ENCODE measurements around the gene VSTM1.
"Not testable (repeated sequence)": the region's sequence is repeated elsewhere in the genome, so short reads cannot be mapped to it uniquely, and the experiment has no call there.

VSTM1 gene, protein sequence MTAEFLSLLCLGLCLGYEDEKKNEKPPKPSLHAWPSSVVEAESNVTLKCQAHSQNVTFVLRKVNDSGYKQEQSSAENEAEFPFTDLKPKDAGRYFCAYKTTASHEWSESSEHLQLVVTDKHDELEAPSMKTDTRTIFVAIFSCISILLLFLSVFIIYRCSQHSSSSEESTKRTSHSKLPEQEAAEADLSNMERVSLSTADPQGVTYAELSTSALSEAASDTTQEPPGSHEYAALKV

DNA sequence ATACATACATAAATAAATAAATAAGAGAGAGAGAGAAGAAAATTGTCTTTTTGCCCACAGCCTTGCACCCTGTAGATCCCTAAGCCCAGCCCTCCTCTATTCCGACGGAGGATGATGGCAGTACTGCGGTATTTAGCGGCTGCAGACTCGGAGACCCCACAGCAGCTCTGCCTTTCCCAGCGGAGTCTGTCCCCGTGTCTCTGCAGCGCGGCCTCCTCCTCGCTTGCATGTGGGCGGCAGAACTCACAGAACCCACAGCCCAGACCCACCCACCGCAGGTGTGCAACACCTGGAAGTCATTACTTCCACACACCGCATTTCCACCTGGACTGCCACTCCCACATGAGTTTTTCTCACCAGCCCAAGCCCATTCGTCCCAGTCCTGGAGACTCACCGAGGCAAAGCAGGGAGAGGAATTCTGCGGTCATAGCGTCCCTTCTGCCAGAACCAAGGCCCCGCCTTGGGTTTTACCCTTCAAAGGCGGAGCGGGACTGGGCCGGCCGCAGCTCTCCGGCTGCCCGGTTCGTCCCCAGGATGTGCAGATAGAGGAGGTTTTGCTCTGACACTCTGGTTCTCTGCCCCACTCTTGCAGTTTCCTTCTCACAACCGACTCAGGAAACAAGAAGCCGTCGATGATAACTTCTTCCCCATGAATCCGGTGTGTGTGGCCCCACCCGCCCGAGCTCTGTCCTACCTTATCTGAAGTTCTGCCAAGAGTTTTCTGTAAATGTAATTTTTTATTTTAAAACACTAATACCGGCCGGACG is at the start of gene VSTM1:
Gene VSTM1 (minus strand): TSS at position 548 of the 767 bp plus-strand sequence. CDS start 120 bp downstream, at position 428.
- no peak for DNase-seq

DNA sequence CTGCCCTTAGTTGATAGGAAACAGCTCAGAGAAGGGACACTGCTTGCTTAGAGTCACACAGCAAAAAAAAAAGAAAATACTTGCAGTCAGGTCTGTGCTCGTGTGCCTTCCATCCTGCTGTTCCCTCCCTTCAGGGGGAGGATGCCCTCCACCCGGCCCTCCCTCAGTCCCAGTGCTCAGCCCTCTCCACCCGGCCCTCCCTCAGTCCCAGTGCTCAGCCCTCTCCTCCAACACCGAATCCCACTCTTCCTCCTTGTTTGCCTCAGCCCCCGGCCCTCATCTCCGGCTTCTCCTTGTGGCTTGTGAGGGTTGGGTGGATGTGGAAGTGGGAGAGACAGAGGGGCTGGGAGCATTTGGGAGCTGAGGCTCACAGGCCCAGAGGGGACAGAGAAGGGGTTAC is 46.0 kb upstream of the VSTM1 start:
- no peak for DNase-seq

DNA sequence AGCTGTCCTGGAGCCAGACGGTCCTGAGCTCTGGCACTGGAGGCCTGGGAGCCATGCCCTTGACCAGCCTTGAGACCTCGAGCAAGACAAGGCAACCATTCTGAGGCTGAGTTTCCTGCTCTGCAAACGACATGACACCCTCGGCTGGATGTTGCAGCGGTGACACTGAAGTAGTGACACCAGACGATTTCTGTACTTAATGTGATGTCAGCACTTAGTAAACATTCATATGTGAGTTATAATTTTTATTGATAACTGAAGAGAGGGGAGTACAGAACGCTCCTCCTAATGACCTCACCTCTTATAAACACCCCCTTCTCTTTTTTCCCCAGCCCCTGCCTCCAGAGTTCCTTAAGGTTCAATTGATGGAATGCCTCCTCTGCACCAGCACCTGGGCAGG is 44.8 kb upstream of the VSTM1 start:
- DNase-seq = no peak

DNA sequence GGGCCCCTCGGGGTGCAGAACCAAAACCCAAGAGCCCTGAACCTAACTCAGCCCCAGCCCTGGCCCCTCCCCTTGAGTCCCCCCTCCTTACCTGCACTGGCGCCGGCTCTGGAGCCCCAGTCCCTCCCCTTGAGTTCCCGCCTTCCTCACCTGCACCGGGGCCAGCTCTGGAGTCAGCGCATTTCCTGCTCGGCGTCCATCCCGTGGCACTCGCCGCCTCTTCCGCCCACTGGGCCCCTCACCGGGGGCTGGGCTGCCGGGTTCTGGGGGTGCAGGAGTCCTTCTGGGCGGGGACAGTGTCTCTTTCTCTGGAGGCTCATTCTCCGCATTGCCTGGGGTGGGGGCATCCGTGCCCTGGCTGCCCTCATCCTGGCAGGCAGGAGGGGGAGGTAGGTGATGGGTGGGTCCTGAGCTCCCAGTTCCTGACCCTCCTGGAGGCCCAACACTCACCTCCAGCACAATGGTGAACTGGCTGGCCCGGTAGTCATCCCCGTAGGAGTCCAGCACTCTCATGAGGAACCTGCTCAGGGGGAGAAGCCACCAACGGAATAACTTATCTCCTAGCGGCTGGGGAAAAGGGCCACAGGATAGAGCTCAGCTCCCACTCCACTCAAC is 44.3 kb upstream of the VSTM1 start:
- no peak for DNase-seq

DNA sequence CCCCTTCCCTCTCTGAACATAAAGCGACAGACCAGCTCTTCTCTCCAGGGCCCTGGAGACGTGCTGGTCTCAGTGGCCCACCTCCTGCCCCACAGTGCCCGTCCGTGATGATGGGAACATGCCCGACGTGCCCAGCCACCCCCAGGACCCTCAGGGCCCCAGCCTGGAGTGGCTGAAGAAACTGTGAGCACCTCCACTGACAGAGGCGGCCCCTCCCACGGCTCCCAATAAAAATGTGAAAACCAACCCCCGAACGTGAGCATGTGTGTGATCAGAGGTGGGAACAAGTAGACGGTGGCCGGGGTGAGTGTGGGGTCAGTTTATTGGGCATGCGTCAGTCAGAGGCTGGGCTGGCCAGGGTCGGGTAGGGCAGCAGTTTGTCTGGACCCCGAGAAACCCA is 43.0 kb upstream of the VSTM1 start:
- DNase-seq = no peak

DNA sequence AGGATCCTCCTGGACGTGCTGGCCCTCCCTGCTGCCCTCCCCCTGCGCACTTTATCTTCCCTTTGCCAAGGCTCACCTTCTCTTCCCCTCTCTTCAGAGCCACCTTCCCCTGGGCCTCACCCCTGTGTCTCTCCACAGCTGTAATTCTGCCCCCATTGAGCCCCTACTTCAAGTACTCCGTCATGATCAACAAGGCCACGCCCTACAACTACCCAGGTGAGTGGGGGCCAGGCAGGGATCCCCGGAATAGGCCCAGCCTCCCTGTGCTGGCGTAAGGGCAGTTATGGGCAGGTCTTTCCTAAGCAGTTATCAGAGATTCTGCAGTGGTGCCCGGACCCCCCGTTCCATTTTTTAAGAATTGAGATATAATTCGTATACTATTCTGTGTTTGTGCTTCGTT is 42.1 kb upstream of the VSTM1 start:
- no peak for DNase-seq

DNA sequence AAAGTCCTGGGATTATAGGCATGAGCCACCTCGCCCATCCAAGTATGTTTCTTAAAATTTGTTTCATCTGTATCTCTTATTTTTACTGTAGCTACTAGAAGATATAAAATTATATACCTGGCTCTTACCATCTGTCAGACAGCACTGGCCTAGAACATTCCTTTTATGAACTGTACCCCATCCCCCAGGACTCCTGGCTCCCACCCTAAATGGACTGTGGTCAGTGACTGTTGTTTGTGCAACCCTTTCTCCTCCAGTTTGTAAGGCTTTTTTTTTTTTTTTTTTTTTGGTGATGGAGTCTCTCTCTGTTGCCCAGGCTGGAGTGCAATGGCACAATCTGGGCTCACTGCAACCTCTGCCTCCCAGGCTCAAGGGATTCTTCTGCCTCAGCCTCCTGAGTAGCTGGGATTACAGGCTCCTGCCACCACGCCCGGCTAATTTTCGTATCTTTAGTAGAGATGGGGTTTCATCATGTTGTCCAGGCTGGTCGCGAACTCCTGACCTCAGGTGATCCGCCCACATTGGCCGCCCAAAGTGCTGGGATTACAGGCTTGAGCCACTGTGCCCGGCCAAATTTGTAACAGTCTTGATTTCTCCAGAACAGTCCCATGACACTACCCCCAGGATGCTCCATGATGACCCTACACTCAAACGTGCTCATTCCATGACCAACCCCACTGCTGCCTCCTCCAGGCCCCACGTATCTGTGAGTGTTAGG is 41.5 kb upstream of the VSTM1 start:
- DNase-seq = no peak

DNA sequence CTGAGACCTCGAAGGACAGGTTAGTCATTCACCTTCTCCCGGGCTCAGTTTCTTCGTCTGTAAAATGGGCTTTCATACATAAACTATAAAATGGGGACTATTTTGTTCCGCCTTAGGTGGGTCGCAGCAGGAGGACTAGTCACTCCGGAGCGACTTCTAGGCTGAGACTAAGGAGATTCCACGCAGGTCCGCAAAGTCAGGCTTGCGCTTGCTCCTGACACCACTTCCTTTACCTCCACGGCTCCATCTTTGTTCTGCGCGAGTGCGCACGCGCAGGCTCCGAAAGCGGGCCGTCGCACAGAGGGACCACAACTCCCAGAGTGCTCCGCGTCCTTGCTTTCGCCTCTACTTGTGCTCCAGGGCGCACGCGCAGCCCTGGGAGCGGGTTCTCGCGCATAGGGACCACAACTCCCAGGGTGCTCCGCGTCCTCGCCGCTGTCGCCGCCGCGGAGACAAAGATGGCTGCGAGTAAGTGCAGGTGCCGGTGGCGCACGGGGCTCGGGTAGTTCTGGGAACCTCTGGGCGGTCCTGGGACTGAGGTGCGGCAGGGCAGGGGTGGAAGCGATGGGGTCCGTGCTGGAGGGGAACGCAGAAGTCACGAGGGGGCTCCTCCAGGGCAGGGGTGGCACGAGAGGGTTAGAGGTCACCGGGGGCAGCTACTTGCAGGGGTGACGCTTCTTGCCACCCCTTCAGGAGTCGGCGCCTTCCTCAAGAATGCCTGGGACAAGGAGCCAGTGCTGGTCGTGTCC is 38.9 kb upstream of the VSTM1 start, which contains the start of gene NDUFA3:
Gene NDUFA3 (plus strand): TSS at position 435 of the 749 bp plus-strand sequence. CDS start 24 bp downstream, at position 459.
- DNase-seq = peak; percentile 98

DNA sequence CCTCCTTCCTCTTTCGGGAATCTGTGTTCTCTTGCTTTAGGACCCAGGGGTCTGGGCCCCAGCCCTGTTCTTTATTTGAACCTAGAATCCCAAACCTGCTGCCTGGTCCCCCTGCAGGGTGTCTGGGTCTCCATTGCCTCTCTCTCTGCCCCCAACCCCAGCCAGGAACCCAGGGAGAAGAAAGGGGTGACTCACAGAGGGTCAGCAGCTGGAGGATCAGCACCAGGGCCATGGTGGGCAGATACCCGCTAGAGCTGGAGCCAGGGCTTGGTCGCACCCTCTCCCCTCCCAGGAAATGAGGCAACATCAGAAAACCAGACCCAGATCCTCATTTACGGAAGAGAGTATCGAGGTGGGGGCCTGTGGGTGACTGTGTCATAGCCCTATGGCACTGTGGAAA is 36.9 kb upstream of the VSTM1 start, which contains the start of gene OSCAR:
Gene OSCAR (minus strand): TSS at position 243 of the 400 bp plus-strand sequence. CDS start 11 bp downstream, at position 232.
- DNase-seq = no peak

DNA sequence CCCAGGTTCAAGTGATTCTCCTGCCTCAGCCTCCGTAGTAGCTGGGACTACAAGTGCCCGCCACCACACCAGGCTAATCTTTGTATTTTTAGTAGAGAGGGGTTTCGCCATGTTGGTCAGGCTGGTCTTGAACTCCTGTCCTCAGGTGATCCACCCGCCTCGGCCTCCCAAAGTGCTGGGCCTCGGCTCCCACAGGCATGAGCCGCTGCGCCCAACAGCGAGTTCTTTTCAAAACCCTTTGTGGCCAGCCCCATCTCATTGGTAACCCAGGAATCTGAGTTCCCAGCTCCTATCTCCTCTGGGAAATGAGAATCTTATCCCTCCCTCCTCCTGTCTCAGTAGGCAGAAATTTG is 36.2 kb upstream of the VSTM1 start:
- DNase-seq = not testable (repeated sequence)

DNA sequence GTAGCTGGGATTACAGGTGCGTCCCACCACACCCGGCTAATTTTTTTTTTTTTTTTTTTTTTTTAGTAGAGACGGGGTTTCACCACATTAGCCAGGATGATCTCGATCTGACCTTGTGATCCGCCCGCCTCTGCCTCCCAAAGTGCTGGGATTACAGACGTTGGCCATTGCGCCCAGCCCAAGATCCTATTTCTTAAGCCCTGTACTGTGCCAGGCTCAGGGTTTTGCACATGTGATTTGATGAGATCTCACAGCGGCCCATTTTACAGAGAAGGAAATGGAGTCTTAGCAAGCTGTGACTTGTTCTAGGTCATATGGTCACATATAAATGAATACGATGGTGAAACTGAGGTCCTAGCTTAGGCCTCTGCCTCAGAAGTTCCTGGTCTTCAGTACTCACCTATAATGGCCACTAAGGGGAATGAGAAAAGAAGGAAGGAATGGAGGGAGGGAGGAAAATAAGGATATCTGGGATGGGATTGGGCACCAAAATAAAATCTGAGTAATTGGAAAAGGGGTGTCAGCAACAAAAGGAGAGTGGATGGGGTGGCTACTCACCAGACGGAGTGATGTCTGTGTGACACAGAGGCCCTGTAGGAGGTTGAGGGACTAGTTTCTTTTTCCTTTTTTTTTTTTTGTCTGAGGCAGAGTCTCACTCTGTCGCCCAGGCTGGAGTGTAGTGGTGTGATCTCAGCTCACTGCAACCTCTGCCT is 35.6 kb upstream of the VSTM1 start:
- DNase-seq = no peak

DNA sequence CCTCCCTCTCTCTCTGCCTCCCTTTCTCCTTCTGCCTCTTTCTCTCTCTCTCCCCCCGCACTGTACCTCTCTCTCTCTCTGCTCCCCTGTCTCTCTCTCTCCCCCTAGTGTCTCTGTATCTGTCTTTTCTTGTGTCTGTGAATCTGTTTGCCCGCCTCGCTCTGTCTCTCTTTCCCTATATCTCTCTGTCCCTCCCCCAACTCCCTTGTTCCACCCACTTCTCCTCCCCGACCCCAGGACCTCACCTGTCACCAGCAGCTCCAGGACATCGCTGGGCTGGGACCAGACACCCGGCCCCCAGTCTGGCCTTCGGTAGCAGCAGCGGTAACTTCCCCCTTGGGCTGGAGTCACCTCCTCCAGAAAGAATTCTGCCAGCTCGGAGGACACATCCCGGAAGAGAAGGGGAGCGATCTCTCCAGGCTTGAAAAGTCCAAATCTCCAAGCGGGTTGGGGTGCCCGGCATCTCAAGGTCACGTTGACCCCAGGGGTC is 33.0 kb upstream of the VSTM1 start:
- DNase-seq = peak; percentile 47

DNA sequence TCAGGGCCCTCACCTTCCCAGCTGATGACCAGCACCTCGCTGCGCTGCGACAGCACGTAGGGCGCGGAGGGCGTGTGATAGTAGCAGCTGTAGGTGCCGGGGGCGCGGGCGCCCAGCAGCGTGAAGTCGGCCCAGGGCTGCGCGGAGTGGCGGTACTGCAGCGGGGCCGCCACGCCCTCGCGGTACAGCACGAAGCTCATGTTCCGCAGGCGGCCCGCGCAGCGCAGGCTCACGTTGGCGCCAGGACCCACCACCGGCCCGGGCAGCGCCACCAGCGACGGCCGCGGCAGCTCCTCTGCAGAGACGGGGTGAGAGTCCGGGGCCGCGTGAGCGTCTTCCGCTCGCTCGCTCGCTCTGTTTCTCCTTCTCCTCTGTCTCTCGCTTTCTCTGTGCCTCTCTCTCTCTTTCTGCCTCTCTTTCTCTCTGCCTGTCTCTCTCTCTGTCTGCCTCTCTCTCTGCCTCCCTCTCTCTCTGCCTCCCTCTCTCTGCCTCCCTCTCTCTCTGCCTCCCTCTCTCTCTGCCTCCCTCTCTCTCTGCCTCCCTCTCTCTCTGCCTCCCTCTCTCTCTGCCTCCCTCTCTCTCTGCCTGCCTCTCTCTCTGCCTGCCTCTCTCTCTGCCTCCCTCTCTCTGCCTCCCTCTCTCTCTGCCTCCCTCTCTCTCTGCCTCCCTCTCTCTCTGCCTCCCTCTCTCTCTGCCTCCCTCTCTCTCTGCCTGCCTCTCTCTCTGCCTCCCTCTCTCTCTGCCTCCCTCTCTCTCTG is 32.3 kb upstream of the VSTM1 start:
- DNase-seq = peak; percentile 15

DNA sequence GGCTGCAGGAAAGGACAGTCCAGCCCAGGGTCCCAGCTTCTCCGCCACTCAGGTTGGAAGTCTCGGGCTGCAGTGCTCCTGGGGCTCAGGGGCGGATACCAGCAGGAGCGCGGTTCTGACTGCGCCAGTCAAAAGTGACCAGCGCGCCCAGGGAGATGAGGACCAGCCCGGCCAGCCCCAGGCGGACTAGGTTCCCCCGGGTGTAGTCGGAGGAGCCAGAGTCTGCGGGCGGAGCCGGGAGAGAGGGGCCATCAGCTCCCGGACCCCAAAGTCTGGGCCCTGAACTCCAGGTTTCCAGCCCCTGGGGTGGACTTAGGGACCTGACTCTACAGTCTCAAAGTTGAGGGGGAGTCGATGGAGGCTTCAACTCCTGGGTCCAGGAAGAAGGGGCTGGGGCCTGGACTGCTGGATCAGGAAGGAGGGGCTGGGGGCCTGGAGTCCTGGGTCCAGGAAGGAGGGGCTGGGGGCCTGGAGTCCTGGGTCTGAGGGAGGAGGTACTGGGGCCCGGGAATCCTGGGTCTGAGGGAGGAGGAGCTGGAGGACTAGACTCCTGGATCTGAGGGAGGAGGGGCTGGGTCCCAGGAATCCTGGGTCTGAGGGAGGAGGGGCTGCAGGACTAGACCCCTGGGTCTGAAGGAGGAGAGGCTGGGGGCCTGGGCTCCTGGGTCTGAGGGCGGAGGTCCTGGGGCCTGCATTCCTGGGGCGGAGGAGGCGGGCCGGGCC is 31.6 kb upstream of the VSTM1 start:
- no peak for DNase-seq

DNA sequence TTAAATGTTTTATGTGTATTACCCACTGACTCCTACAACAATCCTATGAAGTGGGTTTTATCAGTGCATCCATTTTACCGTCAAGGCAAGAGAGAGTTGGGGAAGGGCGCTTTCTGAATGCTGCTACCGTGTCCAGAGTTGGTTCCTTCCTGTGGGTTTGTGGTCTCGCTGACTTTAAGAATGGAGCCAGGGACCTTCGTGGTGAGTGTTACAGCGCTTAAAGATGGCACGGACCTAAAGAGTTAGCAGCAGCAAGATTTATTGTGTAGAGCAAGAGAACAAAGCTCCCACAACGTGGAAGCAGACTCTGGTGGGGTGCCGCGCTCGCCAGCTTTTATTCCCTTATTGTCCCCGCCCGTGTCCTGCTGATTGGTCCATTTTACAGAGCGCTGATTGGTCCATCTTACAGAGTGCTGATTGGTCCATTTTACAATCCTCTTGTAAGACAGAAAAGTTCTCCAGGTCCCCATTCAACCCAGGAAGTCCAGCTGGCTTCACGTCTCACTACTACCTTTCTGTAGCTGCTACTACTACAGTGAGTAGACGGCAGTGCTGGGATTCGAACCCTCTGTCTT is 30.8 kb upstream of the VSTM1 start:
- DNase-seq = no peak

DNA sequence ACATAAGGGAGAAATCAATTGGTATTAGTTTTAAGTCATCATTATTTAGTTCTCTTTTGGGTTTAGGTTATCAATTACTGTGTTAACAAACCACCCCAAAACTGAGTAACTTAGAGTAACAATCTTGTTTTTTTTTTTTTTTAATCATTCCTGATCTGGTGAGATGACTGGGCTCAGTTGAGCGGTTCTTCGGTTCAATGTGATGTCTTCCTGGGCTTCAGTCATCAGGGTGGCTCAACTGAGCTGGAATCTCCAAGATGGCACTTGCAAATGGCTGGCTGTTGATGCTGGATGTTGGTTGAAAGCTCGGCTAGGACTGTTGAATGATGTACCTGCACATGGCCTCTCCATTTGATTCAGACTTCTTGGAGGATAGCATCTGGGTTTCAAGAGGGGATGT is 20.7 kb upstream of the VSTM1 start:
- DNase-seq = no peak

DNA sequence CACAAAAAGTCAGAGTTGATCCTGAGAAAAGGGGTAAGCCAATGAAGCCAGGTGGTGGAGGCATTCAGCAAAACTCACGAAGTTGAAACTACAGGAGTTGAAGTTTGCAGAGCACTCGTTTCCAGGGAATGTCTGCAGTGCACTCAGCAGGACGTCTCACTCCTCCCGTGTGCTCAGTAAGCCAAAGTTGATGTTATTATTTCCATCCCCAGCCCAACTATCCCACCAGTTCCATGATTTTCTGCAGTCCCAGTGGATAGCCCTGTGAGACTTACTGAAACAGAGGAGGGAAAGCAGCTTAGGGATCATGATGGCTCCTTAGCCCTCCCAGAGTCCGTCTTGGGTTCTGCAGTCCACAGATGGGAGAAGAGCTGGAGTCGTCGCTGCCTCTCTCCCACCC is 17.3 kb upstream of the VSTM1 start, which contains the start of gene TARM1:
Gene TARM1 (minus strand): TSS at position 334 of the 400 bp plus-strand sequence. CDS start 25 bp downstream, at position 309.
- DNase-seq = no peak

DNA sequence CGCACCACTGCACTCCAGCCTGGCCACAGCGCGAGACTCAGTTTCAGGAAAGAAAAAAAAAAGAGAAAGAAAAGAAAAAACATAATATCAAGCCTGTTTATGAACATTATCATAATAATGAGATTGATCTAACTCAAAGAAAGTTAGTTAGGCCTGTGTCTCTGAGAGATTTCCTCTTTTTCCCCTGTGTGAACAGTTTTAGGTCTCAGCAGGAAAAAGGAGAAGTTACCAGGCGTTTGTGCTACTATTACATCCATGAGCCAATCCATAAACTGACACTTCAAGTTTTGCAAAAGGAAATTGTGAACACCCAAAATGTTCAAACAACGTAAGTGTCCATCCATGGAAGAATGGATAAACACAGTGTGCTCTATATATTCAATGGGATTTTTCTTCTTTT is 13.6 kb upstream of the VSTM1 start:
- no peak for DNase-seq

DNA sequence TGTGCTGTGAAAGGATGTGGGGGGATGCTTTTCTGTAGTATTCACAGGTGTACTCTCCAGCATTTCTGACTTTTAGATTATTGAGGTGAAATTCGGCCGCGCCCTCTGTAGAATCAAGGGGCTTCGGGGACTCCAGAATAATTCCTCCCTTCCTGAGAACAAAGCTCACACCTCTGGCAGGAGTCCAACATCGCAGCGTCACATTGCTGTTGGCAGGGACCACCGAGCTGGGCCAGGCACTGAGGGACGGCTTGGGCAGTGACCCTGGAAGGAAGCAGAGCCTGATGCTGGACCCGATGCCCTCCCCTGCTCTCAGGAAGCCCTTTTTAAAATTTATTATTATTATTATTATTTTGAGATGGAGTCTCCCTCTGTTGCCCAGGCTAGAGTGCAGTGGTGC is 11.2 kb upstream of the VSTM1 start:
- no peak for DNase-seq

DNA sequence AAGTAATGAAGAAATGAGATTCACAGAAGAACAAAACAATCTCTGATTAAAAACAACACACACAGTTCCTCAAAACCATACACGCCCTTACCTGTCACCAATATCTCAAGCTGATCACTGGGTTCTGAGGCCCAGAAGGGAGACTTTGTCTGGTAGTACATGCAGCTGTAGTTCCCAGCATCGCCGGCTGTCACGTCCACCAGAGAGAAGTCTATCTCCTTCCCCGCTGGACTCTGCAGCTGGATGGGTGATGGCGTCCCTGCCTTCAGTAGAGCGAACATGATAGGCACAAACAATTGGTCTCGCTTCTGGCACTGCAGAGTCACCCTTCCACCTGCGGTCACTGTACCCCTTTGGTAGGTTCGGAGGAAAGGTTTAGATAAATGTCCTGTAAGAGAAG is 10.1 kb upstream of the VSTM1 start:
- DNase-seq = no peak

All from hematopoietic multipotent progenitor cell treated with erythropoietin and hydrocortisone succinate and interleukin-3 and kit ligand, for 8 days (in vitro differentiated cells).